Tibial nerve (tissue), 4 donors: Measurements from ENCODE around the gene LSM11.

Experiments used
- EP300 ChIP-seq, 2 donors: sonication (generic); formaldehyde crosslinking; IDR thresholded peaks; one replicate each; pipeline ENCODE4 v1.6.1; 2017; ENCODE audit warnings: antibody characterized with exemption in 2 of 2, mild to moderate bottlenecking in 1 of 2
- POLR2A ChIP-seq, 2 donors: fragments of 450-650 bp; IDR thresholded peaks; one replicate each; pipeline ENCODE4 v1.6.1; 2017; ENCODE audit warnings: antibody characterized with exemption in 2 of 2, mild to moderate bottlenecking in 2 of 2, moderate library complexity in 2 of 2
- TF ChIP-seq, protein P1 (sequence below), 5 experiments: fragments of 200-600 bp in 3 of 5; fragments of 450-650 bp in 2 of 5; sonication (generic) in 3 of 5; IDR thresholded peaks; one replicate each; pipeline ENCODE4 v1.5.1; 2016 to 2019; ENCODE audit warnings: antibody characterized with exemption in 5 of 5, mild to moderate bottlenecking in 3 of 5, moderate library complexity in 2 of 5

DNA sequence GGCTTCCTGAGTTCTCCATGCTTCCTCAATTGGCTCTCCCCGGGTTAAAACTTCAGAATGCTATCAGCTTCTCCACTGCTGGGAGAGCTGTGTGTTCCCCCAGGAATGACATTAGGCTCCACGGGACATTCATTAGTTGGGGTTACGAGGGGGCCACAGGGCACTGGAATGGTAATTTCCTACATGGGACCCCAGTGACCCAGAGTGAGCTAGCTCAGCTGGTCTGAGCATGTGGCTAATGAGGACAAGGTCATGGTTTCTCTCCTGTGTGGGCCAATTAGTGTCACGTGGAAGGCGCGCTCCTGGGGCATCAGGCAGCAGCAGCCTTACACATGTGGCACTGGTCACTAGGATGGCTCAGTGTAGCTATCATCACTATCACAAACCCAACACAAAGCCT lies 21.0 kb downstream of the LSM11 start:
- TF ChIP-seq, protein P1, sequence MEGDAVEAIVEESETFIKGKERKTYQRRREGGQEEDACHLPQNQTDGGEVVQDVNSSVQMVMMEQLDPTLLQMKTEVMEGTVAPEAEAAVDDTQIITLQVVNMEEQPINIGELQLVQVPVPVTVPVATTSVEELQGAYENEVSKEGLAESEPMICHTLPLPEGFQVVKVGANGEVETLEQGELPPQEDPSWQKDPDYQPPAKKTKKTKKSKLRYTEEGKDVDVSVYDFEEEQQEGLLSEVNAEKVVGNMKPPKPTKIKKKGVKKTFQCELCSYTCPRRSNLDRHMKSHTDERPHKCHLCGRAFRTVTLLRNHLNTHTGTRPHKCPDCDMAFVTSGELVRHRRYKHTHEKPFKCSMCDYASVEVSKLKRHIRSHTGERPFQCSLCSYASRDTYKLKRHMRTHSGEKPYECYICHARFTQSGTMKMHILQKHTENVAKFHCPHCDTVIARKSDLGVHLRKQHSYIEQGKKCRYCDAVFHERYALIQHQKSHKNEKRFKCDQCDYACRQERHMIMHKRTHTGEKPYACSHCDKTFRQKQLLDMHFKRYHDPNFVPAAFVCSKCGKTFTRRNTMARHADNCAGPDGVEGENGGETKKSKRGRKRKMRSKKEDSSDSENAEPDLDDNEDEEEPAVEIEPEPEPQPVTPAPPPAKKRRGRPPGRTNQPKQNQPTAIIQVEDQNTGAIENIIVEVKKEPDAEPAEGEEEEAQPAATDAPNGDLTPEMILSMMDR (IDR thresholded peaks at IDR 0.05): no peak
- no peak for TF ChIP-seq POLR2A (IDR thresholded peaks at IDR 0.05)
- TF ChIP-seq EP300 (IDR thresholded peaks at IDR 0.05): no peak
